SU-DHL-6 (cell line): ENCODE measurements around the gene NPDC1.

Source experiments
- EZH2phosphoT487 ChIP-seq: fragments of 200-600 bp; sonication (generic), shearing (Covaris generic); conservative IDR thresholded peaks from 2 replicates; pipeline ENCODE4 v1.6.1; 2018; ENCODE audit warnings: mild to moderate bottlenecking, antibody characterized with exemption, low read length, moderate library complexity, mixed read lengths
- TF ChIP-seq, protein P1 (sequence below): fragments of 200-600 bp; sonication (generic); IDR thresholded peaks from one replicate; pipeline ENCODE4 v1.5.1; 2017; ENCODE audit warnings: antibody characterized with exemption, mild to moderate bottlenecking, low read length, moderate library complexity; ENCODE audit not compliant: insufficient read depth, poor library complexity, severe bottlenecking

GRCh38 chr9:137051145-137051724 lies 5.3 kb upstream of the NPDC1 start:
- TF ChIP-seq, protein P1, sequence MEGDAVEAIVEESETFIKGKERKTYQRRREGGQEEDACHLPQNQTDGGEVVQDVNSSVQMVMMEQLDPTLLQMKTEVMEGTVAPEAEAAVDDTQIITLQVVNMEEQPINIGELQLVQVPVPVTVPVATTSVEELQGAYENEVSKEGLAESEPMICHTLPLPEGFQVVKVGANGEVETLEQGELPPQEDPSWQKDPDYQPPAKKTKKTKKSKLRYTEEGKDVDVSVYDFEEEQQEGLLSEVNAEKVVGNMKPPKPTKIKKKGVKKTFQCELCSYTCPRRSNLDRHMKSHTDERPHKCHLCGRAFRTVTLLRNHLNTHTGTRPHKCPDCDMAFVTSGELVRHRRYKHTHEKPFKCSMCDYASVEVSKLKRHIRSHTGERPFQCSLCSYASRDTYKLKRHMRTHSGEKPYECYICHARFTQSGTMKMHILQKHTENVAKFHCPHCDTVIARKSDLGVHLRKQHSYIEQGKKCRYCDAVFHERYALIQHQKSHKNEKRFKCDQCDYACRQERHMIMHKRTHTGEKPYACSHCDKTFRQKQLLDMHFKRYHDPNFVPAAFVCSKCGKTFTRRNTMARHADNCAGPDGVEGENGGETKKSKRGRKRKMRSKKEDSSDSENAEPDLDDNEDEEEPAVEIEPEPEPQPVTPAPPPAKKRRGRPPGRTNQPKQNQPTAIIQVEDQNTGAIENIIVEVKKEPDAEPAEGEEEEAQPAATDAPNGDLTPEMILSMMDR: no peak
- no peak for TF ChIP-seq EZH2phosphoT487
